GM21367 (cell line): ENCODE results near the gene FRMD3.
A peak's percentile ranks its signal among the peaks of the same experiment; 100 is the strongest.
"Not testable (repeated sequence)": the region's sequence is repeated elsewhere in the genome, so short reads cannot be mapped to it uniquely, and the experiment has no call there.

Source experiments
- ATAC-seq: cut with Tn5 transposase; IDR thresholded peaks from one replicate; pipeline ENCODE4 v1.9.1; 2021; ENCODE audit not compliant: unreplicated experiment

Gene FRMD3

DNA sequence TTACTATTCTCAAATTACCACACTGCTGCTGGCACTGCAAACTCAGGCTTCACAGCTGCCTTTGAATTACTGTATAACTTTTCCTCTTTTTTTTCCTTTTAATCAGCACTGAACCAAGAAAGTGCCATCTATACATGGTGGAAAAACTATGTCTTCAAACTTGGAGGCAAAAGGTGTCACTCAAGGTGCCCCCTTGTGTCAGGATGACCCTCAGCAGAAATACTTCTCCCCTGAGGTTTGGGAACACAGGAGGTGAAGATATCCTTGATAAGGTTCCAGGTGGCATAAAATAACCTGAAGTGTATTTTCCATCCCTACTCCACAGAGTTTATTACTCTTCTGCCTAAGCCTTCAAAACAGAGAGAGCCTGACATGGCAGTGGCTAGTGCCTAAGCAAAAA lies 14.5 kb downstream of the FRMD3 start:
- no peak for ATAC-seq

DNA sequence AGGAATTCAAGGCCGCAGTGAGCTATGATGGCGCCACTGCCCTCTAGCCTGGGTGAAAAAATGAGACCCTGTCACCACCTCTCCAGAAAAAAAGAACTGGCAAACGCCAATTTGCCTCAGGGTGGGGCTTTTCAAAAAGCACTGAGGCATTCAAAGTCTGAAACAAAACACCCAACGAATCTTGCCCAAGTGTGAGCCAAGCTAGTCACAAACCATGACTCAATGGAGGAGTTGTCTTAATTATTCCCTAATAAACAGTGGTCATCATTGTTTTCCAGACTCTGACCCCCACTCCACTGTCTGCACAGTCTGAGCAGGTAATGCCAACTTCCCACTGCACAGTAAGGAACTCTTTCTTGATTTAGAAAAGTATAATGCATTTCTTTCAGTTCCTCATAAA lies 16.8 kb downstream of the FRMD3 start:
- no peak for ATAC-seq

- no peak for ATAC-seq
These were observed 17.2 kb downstream of the FRMD3 start for GRCh38 chr9:83521011-83521410.

DNA sequence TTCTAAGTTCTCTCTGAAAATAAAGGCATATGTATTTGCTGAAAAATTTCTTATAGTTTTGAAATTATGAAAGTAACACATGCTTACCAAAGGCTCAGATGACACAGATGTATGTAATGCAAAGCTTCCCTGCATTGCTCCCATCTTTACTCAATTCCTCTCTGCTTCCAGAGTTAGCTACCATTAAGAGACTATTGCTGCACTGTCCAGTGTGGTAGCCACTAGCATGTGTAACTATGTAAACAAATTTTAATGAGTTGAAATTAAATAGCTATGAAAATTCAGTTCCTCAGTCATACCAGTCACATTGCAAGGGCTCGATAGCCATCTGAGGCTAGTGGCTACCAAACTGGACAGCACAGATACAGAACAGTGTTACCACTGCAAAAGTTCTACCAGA lies 17.9 kb downstream of the FRMD3 start:
- no peak for ATAC-seq

GRCh38 chr9:83517980-83518379 lies 20.2 kb downstream of the FRMD3 start:
- not testable (repeated sequence) for ATAC-seq

GRCh38 chr9:83514767-83515166 lies 23.4 kb downstream of the FRMD3 start:
- no peak for ATAC-seq

GRCh38 chr9:83512621-83513020 lies 25.6 kb downstream of the FRMD3 start:
- no peak for ATAC-seq

DNA sequence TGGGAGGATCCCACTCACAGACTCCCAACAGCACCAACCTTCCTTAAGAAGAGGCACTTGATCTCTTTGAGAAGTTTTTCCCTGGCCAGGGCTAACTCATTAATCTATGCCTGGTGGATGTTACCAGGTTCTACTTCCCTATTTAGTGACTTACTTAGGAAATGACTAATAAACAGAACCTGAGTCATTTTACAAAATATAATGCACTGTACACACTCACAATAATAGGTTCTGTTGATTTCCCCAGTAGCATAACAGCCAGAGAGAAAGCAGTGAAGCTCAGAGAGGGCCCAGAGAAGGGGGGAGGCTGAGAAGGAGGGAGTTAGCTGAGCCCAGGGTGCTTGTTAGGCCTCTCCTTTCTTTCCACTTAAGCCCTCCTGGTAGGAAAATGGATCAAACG lies 27.1 kb downstream of the FRMD3 start:
- peak; percentile 81 for ATAC-seq

DNA sequence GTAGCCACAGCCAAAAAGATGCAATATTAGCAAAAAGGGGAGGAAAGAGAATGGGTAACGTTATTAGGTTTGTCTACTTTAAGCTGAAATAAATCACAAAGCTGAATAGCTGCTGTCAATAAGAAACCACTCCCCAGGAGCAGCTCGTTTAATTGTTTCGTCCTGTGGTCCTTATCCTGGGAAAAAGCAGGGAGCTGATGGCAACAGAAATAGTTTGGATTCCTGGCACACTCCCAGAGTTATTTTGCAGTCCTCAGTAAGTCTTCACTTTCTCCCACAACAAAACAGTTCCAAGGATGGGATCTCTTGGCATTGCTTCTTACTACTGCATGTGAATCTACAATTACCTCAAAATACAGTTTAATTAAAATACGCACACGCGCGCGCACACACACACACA lies 28.8 kb downstream of the FRMD3 start:
- ATAC-seq: no peak

GRCh38 chr9:83508067-83508466 lies 30.1 kb downstream of the FRMD3 start:
- no peak for ATAC-seq

- ATAC-seq: no peak
These were observed 32.9 kb downstream of the FRMD3 start for GRCh38 chr9:83505282-83505681.

DNA sequence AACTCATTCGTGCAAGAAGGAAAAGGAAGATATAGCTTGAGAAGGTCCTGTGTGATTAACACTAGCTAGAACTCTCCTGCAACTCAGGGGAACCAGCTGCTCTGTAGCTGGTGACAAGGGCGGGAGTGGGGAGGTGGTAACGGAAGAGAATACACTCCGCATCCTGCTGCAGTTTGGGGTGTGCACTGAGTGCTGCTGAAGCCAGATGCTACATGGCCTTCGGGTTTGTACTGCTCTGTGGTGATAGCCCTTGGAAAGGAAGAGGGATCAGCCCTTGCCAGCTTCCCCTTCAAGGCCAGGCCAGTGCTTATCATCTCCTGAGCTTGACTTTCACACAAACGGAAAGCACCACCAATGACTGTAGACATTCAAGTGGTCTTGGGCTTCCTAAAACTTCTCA lies 34.3 kb downstream of the FRMD3 start:
- ATAC-seq: no peak

DNA sequence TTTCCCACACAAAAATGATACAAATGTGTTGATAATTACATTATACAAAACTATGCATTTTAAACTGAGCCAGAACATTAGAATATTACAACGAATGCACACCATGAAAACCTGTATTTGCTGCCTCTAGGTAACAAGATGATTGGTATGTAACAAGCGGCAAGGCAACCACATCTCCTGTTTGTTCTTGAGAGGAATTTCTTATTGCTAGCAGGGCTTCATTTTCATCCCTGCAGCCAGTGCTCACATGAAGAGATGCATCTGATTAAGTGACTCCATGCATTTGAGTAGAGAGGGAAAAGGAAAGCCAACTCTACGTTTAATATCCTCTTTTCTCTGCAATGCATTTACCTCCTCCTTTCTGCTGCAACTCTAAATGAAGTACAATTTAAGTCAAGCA lies 36.6 kb downstream of the FRMD3 start:
- no peak for ATAC-seq

DNA sequence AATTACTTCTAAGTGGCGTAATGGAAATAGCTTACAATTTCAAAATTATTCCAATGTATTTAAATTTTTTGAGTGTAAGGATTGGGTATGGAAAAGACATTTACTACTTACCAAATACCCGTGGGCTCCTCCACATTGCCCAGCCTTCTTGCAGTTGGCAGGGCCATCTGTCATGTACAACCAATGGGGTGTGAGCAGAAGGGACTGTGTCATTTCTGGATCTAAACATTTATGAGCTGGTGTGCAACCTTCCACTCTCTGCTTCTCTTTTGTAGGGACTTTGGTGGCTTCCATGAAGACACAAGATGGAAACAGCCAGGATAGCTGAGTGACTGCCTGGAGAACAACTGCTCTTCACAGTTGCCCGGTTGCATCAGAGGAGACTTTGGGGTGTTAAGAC lies 40.8 kb downstream of the FRMD3 start:
- ATAC-seq: no peak

GRCh38 chr9:83491995-83492394 lies 46.2 kb downstream of the FRMD3 start:
- ATAC-seq: no peak

DNA sequence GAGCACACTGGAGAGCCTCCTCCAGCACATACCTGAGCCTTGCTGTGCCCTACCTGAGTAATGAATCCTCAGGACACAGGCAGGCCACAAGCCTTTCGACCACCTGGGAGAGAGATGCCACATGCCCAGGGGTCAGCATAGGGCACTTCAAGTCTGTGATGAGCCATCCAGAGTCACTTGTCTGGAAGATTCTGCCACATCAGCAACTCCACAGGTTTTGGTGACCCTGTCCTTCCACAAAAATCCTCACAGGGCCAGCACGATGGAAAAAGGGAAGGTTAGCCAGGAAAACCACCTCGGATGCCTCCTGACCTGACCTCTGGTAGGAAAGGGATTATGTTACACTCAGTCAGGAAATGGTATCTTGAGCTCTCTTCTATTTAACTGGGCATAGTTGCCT lies 46.8 kb downstream of the FRMD3 start:
- ATAC-seq: no peak

GRCh38 chr9:83489961-83490360 lies 48.2 kb downstream of the FRMD3 start:
- ATAC-seq: no peak

- no peak for ATAC-seq
These were observed 53.2 kb downstream of the FRMD3 start for GRCh38 chr9:83484990-83485389.

DNA sequence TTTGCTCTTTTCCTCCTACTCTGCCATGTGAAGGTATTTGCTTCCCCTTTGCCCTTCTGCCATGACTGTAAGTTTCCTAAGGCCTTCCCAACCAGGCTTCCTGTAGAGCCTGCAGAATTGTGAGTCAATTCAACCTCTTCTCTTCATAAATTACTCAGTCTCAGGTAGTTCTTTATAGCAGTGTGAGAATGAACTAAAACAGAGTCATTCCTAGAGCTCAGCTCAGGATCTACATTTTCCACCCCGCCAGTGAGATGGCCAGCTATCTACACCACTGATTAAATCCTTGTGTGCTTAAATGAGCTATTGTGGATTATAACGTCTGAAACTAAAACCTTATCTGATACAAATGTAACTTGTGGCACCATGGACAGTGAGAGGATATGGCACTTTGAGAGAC lies 55.0 kb downstream of the FRMD3 start:
- no peak for ATAC-seq

GRCh38 chr9:83479765-83480164 lies 58.4 kb downstream of the FRMD3 start:
- ATAC-seq: no peak

DNA sequence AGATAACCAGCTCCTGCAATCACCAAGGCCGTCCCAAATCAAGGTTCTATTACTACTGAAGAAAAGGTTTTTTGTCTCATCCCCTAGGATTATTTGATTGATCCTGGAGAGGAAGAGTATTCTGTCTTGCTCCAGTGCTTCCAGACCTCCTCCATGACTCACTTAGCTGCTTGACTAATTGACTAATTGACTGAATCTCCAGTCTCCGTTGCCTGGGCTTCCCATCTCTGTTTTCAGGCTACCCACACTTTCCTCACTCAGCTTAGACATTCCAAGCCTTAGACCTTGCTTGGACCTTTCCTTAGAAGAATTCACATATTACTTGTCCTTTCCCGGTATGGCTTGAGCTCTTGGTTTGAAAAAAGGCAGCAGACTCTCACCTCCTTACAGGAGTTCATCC lies 60.6 kb downstream of the FRMD3 start:
- no peak for ATAC-seq

- no peak for ATAC-seq
These were observed 61.1 kb downstream of the FRMD3 start for GRCh38 chr9:83477120-83477519.

DNA sequence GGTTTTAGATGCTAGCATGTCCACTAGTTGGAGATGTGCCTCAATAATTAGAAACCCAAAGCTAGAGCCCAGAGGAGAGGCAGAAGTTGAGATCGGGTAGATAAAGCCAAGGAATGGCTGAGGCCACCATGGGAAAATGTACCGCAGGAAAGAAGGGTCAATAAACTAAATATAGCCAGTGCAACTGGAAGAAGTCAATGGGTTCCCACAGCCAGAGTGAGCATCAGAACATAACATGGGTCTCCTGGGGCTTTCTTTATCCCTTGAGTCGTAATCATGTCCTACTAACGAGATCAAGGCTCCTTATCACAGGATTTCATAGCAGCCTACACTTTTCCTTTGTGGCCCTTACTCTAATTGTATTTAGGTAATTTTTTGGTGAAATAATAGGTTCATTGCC lies 61.7 kb downstream of the FRMD3 start:
- ATAC-seq: no peak

- no peak for ATAC-seq
These were observed 62.5 kb downstream of the FRMD3 start for GRCh38 chr9:83475741-83476140.
